Tibial nerve (tissue), 3 donors: Measurements from ENCODE around the gene HEXIM2.

Experiments used
- POLR2A ChIP-seq, 2 donors: fragments of 450-650 bp; IDR thresholded peaks; one replicate each; pipeline ENCODE4 v1.6.1; 2017; ENCODE audit warnings: antibody characterized with exemption in 2 of 2, mild to moderate bottlenecking in 2 of 2, moderate library complexity in 2 of 2
- TF ChIP-seq, protein P1 (sequence below), 5 experiments: fragments of 200-600 bp in 3 of 5; fragments of 450-650 bp in 2 of 5; sonication (generic) in 3 of 5; IDR thresholded peaks; one replicate each; pipeline ENCODE4 v1.5.1; 2016 to 2019; ENCODE audit warnings: antibody characterized with exemption in 5 of 5, mild to moderate bottlenecking in 3 of 5, moderate library complexity in 2 of 5

DNA sequence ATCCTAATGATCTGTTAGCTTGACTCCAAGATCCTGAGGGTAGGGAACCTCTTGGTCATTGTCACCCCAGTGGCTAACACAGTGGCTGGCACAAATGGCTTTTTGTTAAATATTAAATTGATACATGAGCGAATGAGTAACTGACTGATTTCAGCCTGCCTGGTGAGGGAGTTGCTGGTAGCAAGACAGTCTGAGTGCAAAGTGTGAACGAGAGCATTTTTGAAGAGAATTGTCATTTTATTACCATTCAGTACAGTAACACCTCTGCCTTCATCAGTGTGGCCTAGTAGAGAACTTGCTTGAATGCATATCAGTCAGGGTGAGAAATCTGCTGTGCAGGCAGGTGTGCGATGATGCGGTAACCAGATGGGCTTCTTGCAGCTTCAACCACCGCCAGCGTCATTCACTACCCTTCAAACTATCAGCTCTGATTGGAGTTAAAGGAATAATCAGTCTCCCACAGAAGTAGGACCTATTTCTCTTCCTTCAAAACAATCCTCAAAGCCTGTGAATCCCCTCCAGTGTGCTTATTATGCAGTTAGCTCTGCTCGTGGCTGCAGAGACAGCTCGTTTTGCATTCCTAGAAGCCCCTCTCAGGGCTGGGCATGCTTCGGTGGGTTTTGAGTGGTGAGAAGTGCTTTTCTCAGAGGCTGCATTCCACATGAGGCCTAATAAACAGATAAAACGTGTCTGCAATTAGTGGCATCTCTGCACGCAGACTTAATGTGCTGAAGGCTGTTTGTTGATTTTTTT, 29.0 kb downstream of the HEXIM2 start:
- TF ChIP-seq, protein P1, sequence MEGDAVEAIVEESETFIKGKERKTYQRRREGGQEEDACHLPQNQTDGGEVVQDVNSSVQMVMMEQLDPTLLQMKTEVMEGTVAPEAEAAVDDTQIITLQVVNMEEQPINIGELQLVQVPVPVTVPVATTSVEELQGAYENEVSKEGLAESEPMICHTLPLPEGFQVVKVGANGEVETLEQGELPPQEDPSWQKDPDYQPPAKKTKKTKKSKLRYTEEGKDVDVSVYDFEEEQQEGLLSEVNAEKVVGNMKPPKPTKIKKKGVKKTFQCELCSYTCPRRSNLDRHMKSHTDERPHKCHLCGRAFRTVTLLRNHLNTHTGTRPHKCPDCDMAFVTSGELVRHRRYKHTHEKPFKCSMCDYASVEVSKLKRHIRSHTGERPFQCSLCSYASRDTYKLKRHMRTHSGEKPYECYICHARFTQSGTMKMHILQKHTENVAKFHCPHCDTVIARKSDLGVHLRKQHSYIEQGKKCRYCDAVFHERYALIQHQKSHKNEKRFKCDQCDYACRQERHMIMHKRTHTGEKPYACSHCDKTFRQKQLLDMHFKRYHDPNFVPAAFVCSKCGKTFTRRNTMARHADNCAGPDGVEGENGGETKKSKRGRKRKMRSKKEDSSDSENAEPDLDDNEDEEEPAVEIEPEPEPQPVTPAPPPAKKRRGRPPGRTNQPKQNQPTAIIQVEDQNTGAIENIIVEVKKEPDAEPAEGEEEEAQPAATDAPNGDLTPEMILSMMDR (IDR thresholded peaks at IDR 0.05) = no peak
- TF ChIP-seq POLR2A (IDR thresholded peaks at IDR 0.05) = no peak
